SK-N-DZ (cell line): ENCODE measurements around the gene DPP8.
A peak's percentile ranks its signal among the peaks of the same experiment; 100 is the strongest.

Experiments
- DNase-seq: peaks from one replicate; pipeline ENCODE4 v3.0.0-alpha.2; 2015; ENCODE audit warnings: low spot score

DPP8 gene

DNA sequence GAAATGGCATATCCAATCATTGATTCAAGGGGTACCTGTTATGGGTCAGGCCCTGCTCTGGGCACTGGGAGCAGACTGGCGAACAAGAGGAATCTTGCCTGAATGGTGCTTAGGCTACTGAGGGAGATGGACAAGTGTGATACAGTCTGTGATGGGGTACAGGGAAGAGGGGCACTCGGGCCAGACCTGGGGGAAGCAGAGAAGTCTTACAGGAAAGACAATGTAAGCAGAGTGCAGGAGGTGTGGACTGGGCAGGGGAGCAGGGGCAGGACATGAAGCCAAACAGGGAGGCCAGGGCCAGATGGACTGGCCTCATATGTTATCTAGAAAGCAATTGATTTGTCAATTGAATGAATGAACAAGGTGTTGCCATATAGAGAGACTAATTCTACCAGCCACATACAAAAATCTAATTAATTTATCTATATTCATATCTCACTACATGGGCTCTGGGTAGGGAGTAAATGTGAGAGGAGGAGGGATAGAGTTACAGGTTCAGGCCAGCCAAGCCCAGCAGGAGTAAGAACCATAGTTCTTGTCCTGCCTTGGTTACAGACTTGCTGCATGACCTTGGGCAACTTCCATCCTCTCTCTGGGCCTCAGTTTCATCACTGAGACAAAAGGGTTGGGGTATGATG is 91.2 kb downstream of the DPP8 start:
- DNase-seq = peak; percentile 32

DNA sequence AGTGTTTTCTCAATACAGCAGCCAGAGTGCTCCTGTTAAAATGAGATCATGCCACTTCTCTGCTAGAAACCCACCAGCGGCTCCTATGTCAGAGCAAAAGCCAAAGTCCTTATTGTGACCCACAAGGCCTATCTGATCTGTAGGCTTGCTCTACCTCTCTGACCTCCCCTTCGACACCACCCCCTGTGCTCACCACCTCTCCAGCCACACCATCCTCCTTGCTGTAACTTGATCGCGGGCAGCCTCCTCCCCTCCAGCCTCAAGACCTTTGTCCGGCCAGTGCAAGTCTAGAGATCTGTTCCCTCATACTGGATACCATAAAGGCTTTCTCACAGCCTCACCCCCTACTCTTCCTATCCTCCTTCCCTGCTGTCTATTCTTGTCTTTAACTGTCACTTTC is 92.8 kb downstream of the DPP8 start:
- no peak for DNase-seq

DNA sequence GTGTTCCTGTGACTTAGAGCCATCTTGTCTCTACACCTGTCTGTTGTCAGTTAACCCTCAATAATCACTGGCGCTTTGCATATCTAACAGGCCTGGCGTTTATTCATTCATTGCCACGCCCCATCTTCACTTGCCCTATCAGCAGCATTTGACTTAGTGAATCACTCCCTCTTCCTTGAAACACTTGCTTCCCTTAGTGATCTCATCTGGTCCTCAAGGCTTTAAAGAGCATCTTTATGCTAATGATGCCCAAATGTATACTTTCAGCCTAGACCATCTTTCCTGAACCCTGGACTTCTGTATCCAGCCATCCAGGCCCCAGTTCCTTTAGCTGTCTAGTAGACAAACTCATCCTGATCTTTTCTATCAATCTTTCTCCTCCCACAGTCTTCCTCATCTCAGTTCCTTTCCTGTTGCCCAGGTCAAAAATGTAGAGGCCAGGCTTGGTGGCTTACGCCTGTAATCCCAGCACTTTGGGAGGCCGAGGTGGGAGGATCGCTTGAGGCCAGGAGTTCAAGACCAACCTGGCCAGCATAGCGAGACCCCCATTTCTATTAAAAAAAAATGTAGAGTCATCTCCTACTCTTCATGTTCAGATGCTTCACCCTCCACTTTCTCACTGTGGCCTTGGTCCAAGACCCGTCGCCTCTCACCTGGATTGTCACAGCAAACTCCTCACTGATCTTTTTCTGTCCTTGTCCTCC is 93.4 kb downstream of the DPP8 start:
- no peak for DNase-seq

DNA sequence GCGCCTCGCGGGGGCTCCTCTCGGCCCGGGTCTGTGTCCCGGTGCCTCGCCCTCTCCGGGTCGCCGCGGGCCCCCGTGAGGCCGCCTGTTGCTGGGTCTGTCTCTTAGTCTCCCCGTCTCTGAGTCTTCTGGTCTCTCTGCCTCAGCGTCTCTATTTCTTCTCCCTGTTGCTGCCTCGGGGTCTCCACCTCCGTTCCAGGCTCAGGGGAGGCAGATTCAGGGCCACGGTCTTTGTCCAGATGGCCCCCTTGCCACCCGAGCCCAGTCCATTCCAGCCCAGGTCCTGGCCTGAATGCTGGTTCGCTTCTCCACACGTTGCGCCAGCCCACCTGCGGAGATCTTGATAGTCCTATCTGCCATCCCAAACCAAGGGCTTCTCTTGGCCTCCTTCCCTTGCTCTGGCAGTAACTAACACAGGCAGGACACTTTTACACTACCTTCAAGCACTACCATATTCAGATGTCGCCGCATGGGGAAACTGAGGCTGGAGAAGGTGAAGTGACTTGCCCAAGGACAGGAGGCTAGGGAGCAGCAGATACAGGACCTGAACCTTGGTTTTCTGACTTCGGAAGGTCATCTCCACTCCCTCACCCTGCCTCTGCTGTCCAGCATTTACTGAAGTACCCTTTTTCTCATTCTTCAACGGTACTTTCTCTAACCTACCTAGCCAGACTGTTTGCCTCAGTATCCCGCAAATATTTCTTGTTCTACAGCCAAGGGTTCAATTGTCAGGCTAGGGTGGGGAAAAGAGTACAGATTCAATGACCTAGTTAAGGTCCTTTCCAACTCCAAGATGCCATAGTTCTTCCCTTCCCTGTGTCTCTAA is 94.1 kb downstream of the DPP8 start:
- DNase-seq = no peak

DNA sequence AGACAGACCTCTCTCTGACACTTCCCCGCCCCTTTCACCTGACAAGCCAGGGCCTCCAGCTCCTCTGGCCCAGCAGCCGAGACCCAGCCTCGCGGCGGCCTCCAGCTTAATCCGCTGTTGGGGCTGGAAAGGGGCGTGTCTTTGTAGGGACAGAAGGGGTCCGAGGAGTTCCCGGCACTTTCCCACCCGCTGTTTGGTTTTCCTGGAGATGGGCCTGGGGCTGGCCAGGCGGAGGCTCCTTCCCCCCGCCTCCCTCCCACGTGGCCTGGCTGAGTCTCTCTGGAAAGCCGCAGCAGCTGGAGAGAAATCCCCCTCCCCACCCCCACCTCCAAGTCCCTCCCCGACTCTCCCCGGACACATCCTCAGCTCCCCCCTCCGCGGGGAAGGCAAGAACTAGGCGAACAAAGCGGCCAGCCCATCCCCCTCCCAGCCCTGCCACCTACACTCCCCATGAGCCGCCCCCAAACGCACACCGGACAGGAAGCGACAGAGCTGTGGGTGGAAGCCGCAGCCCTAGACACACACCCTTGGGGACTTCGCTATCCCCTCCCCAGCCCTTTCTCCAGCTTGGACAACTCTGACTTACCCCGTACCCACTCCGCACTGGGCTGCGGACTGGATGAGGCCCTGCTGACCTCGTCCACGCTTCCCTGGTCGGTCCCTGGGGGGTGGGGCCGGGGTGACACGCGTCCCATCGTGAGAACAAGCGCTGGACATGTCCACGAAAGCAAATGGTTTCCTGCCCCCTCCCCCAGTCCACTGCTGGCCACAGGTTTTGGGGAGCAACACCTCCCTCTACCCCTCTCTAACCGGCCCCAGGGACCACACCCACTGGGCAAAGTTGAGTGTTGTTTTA is 95.9 kb downstream of the DPP8 start:
- DNase-seq = peak; percentile 71

DNA sequence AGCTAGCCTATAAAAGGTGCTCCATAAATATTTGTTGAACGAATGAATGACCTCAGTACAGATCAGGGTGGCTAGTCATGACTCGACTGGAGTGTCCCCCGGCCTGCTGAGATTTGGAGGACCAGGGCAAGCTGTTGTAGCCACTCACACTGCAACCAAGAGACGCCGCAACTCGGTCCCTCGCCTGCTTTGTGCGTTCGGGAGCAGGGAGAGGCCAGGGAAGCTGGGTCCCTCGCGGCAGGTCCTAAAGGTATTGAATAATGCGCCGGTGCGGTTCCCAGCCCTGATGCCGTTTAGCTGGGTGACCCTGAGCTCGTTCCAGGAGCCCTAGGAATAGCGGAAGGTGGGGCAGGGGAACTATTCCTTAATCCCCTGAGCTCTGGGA is 96.5 kb downstream of the DPP8 start:
- DNase-seq = no peak

DNA sequence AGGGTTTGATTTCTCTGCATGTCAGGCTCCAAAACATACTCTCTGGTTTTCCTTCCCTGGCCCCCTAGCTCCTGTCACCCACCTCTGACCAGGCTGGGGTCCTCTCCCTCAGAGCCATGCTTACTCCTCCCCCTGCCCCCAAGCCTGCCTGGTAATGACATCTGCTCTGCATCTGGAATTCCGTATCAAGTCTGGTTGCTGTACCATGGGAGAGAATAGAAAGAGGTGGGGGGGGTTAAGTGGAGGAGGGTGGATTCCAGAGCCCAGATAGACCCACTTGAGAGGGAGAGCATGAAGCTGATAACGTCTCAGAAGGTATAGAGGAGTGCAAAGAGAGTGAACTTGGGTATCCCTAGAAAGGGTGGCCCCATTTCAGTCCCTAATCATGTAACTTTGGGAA is 98.9 kb downstream of the DPP8 start:
- no peak for DNase-seq

DNA sequence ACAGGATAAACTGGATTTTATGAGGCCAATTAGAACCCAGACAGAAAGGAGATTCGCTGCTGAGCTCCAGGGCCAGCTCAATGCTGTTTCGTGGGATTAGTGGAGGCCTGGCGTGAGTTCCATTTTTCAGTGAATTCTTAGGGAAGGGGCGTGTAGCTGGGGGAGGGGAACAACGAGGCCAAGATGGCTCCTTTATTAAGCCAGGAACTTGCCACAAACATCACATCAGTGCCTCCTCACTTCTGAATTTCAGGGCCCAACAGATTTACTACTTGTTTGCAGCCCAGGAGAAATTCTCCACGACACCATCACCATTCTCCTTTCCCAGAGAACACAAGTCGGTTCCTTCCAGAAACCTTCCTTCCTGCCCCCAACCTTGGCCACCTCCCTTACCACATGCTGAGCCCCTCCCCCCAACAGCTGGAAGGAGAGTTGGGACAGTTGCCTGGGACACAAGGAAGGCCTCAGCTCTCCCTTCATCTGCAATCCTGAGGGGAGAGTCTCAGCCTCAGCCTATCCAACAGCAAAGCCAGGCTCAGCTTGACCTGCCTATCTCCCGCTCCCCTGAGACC is 100.6 kb downstream of the DPP8 start:
- DNase-seq = no peak

DNA sequence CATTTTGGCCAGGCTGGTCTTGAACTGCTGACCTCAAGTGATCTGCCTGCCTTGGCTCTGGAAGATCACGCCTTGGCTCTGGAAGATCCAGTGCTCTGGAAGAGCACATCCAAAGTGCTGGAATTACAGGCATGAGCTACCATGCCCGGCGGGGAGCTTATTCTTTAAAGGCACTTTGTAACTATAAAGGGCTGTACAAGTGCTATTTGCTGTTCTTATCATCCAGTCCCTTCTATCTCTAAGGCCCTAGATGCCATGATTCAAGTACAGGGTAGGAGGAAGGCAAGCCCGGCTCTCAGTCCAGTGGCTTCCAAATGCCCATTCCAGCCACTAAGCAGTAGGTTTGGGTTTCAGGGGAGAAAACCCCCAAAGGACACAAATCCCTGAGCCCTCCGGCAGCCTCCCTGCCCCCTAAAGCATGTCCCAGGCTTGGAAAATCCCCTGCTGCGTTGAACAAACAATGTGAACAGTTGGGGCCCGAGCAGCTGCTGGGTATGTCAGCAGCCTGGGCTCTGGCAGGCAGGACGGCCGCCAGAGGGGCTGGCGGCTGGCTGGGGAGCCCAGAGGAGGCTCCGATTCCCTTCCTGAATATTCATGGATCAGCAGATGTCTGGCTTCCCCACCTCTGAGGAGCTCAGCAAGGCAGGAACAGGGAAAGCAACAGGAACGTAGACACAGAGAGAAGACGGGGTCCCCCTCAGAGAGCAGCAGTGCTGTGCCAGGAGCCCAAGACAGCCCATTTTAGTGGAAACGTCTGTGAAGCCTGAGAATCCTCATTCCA is 102.5 kb downstream of the DPP8 start:
- DNase-seq = no peak

DNA sequence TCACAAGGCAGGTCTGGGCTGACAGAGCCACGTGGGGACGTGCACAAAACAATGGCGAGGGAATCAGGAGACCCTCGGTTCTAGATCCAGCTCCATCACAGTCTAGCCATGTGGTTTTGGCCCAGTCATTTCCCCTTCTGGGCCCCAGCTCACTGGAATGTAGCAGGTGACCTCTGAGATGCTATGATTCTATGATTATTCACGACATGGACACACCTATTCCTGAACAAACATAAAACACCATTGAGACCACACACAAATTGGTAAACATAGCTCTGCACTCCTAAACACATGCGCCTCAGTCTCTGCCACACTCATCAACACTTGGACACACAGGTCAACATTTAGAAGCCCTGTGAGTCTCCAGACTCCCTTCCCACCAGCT is 103.7 kb downstream of the DPP8 start:
- no peak for DNase-seq

DNA sequence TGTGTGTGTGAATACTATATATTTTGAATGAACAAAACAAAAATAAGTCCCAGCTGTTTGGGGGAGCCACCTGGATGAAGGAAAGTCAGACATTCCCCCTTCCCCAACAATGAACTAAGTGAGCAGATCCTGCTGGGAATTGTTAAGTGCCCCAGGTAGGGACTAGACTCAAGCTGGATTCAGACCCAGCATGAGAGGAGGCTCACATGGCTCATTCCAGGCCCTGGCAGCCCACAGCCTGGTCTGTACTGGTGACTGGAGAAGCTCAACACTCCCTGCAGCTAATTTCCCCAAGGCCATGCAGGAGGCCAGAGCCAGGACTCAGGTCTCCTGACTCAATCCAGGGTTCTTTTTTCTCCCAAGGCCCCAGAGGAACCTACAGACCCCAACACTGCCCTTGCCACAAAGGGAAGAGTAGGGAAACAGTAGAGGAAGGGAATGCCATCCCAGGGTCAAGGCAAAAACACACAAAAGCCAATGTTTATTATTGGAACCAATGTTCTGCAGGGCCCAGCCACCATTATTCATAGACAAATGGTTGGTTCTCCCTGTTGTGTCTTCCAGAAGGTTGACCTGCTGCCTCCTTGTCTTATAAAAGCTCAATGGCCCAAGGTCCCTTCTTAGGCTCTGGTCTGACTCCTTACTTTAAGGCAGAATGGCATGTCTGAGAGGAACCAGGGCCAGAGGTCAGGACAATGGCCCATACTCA is 104.3 kb downstream of the DPP8 start:
- no peak for DNase-seq

DNA sequence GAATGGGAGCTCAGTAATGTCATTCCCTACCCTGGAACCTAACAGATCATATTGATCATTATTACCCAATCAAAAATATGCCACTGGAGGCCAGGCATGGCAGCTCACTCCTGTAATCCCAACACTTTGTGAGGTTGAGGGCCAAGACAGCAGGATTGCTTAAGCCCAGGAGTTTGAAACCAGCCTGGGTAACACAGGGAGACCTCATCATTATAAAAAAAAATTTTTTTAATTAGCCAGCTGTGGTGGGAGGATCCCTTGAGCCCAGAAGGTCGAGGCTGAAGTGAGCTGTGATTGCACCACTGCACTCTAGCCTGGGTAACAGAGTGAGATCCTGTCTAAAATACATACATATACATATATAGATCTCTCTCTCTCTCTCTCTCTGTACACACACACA is 104.9 kb downstream of the DPP8 start:
- no peak for DNase-seq

DNA sequence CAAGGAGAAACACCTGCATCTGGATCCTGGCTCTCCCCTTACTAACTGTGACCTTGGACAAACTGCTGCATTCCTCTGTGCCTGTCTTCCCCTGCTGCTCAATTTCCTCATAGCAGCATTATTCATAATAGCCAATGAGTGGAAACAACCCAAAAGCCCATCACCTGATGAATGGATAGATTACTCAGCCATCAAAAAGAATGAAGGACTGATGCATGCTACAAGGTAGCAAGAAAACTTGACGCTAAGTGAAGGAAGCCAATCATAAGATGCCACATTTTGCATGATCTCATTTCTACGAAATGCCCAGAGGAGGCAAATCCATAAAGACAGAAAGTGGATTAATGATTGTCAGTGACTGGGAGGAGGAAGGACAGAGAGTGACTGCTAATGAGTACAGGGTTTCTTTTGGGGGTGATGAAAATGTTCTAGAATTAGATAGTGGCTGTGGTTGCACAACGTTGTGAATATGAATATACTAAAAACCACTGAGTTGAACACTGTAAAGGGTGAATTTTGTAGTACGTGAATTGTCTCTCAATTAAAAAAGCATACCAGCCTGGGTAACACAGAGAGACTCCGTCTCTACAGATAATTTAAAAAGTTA is 105.9 kb downstream of the DPP8 start:
- DNase-seq = no peak

DNA sequence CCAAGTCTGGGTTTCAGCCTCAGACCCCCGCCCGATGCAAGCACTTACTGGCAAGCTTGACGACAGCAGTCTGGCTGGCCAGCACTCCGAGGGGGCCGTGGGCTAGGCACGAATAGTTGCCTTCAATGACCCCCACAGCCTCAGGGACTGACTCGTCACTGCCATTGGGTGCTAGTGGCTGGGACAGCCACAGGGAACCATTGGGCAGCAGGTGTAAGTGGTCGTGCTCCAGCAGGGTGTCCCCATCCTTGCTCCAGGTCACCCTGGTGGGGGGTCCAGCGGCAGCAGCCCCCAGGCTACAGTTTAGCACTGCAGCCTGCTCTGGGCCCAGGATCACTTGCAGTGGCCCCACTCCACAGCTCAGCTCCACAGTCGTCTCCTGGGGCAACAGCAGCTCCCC is 106.5 kb downstream of the DPP8 start:
- DNase-seq = no peak

DNA sequence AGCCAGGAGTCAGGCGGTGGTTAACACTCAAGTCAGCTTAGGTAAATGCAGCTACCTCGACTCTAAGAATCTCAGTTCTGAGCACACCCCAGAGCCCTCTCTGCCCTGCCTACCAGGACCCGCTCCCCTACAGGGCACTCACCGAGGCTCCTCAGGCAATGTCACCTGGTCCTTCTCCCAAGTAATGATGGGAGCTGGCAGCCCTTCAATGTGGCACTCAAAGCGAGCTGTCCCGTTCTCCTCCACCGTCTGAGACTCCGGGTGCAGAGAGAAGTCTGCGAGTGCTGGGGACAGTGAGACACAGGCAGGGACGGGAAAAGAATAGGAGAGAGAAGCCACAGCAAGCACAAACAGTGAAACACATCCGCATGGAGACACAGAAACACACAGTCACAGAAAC is 107.5 kb downstream of the DPP8 start:
- DNase-seq = no peak

DNA sequence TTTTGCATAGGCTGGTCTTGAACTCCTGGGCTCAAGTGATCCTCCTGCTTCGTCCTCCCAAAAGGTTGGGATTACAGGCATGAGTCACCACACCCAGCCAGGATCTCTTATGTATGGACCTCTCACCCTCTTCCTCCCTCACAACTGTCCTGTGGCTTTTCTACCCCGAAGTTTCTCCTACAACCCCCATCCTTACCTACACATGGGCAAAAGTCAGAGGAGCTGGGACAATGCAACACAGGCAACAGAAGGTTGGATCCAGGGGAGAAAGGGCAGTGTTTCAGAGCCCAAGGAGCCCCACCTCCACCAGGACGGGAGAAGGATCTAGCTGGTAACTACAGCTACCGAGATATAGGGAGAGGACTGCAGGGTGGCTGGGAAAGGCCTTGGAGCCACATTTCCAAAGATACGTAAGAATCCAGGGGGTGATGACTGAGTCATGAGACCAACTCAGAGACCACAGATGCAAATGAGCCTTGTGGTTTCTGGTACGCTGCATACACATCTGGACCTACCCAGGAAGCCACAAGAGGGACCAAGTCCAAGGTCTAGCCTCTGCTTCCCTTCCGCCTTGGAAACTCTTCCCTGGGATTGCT is 108.4 kb downstream of the DPP8 start:
- no peak for DNase-seq

DNA sequence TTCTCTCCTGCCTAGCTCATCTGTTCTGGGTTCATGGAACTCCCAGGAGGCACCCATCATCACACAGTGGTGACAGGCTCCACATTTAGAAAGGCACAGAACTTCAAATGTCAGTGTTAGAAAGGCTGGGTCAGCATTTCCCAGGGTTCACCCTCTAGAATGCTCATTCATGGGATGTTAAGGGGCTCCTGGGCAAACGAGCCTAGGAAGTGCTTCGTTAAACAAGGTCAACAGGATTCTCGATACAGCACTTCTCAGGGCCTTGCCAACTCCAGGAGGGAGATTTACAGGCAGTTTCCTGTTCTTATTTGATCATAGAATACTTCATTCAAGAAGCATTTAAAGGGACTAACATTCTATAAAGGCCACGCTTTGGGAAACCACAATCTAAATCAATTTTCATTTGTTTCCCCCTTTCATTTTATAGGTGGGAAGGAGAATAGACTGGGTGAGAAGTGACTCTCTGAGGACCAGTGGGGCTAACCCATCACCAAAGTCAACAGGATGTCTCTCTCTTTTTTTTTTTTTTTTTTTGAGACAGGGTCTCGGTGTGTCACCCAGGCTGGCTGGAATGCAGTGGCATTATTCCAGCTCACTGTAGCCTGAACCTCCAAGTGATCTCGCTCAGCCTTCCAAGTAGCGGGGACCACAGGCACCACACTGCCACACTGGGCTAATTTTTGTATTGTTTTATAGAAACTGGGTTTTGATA is 109.0 kb downstream of the DPP8 start:
- DNase-seq = no peak

DNA sequence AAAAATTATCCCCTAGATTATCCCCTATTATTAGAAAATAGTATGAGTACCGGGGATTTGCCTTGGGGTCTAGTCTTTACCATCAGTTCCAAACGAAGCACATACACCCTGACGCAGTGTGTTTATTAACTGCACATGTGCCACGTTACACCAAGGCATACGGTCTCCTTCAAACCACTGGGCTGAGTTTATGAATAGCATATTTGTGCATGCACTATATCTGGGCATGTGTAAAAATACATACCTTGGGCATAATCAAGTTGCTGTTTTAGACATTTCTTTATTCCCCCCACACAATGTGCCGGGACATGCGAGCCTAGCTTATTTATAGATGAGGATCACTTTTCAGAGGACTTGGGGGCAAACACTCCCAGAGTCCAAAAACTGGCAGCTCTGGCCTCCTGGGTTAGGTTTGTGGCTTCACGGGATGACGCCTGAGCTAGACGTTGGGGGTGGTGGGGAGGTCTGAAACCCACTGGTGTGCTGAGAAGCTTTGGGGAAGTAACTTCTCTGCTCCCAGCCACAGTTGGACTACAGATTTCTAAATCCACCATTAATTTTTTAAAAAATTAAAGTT is 111.0 kb downstream of the DPP8 start:
- no peak for DNase-seq
